GM21619 (cell line): ENCODE results near the gene WWOX.

Experiments used
- ATAC-seq: cut with Tn5 transposase; IDR thresholded peaks from one replicate; pipeline ENCODE4 v1.9.1; 2021; ENCODE audit not compliant: unreplicated experiment

The WWOX gene

GRCh38 chr16:78955206-78955605 is 855.8 kb downstream of the WWOX start:
- no peak for ATAC-seq

GRCh38 chr16:78956859-78957258 is 857.4 kb downstream of the WWOX start:
- no peak for ATAC-seq

GRCh38 chr16:78957317-78958100 is 858.1 kb downstream of the WWOX start:
- no peak for ATAC-seq

GRCh38 chr16:78961464-78961863 is 862.0 kb downstream of the WWOX start:
- peak; percentile 50 for ATAC-seq

GRCh38 chr16:78962457-78962929 is 863.0 kb downstream of the WWOX start:
- peak; percentile 88 for ATAC-seq

GRCh38 chr16:78967948-78968347 is 868.5 kb downstream of the WWOX start:
- ATAC-seq, result no peak

GRCh38 chr16:78969721-78970120 is 870.3 kb downstream of the WWOX start:
- ATAC-seq, result no peak

GRCh38 chr16:78970650-78971049 is 871.2 kb downstream of the WWOX start:
- no peak for ATAC-seq

- ATAC-seq, result no peak
These were observed 872.6 kb downstream of the WWOX start for GRCh38 chr16:78972006-78972405.

GRCh38 chr16:78972986-78973385 is 873.5 kb downstream of the WWOX start:
- no peak for ATAC-seq

- no peak for ATAC-seq
These were observed 876.8 kb downstream of the WWOX start for GRCh38 chr16:78976212-78976611.

GRCh38 chr16:78980825-78981224 is 881.4 kb downstream of the WWOX start:
- ATAC-seq, result no peak

- no peak for ATAC-seq
These were observed 882.8 kb downstream of the WWOX start for GRCh38 chr16:78982096-78982744.

- ATAC-seq, result no peak
These were observed 884.9 kb downstream of the WWOX start for GRCh38 chr16:78984324-78984723.

GRCh38 chr16:78984887-78985464 is 885.5 kb downstream of the WWOX start:
- ATAC-seq, result no peak

GRCh38 chr16:78985716-78986605 is 886.5 kb downstream of the WWOX start:
- ATAC-seq, result no peak

- ATAC-seq, result no peak
These were observed 888.2 kb downstream of the WWOX start for GRCh38 chr16:78987666-78988065.

GRCh38 chr16:78988361-78988969 is 889.0 kb downstream of the WWOX start:
- no peak for ATAC-seq

GRCh38 chr16:78990309-78990701 is 890.9 kb downstream of the WWOX start:
- ATAC-seq, result peak; percentile 15

GRCh38 chr16:78992001-78992400 is 892.5 kb downstream of the WWOX start:
- no peak for ATAC-seq

GRCh38 chr16:78993346-78993745 is 893.9 kb downstream of the WWOX start:
- ATAC-seq, result no peak
